NCI-H226 (cell line): ENCODE data around the gene ANO10.
"Not testable (repeated sequence)": the region's sequence is repeated elsewhere in the genome, so short reads cannot be mapped to it uniquely, and the experiment has no call there.

Experiments
- DNase-seq: peaks from one replicate; pipeline ENCODE4 v3.0.0-alpha.2; 2015

Gene ANO10

DNA sequence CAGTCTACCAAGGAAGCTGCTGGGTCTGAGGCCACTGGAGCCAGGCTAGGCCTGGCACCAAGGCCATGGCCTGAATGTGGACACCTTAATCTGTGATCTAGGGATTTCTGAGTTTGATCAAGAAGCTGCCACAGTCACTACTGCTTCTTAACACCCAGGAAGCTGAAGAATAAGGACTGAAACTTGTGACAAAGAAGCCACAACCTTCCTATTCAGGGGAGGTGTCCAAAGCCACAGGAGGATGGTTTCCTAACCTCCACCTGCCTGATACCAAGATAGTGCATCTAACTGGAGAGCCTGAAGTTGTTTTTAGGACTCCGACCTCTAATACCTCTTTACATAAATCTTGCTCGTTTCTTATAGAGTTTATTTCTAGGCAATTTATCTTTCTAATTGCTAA, 5.5 kb upstream of the ANO10 start:
- no peak for DNase-seq

- DNase-seq: no peak
These were observed 3.0 kb upstream of the ANO10 start for GRCh38 chr3:43624619-43625305.

- DNase-seq: no peak
These were observed 768 bp downstream of the ANO10 start for GRCh38 chr3:43620831-43621655.

DNA sequence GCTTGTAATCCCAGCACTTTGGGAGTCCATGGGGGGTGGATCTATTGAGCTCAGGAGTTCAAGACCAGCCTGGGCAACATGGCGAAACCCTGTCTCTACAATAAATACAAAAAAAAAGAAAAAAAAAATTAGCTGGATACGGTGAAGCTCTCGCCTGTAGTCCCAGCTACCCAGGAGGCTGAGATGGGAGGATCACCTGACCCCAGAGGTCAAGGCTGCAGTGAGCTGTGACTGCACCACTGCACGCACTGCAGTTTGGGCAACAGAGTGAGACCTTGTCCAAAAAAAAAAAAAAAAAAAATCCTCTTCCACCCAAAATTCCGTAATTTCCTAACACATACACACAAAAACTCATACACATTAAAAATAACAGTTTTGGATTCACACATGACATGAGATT, 2.2 kb downstream of the ANO10 start:
- no peak for DNase-seq

DNA sequence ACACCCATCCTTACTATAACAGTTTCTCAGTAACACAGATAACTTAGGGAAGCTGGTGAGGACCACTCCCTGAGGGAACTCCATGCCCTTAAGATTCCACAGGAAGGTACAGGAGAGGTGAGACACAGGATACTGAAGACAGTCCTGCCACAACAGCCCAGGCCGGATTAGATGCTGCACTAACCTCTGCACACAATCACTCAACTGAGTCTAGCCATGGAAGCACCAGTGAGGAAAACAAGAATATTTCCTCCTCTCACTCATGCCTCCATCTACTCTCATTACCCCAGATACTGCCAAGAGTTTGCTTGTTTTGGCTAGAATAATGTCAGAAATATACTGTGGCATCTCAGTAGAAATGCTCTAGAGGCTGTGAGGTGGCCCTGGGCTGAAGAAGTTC, 3.7 kb downstream of the ANO10 start:
- no peak for DNase-seq

DNA sequence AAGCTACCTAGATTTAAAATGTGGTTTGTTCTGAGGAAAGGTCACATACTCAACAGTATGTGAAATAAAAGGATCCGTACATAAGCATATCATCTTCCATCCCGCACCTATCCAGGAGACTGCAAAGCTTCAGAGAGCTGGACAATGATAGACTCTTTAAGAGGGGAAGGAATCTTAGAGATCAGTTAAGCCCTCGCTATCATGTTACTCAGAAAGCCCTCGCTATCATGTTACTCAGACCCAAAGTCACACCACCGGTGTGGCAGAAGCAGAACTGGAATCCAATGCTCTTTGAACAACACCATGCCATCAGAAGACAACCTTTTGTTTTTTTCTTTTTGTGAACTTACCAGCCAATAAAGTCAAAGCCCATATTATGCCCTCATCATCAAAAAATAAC, 5.8 kb downstream of the ANO10 start:
- DNase-seq: no peak

DNA sequence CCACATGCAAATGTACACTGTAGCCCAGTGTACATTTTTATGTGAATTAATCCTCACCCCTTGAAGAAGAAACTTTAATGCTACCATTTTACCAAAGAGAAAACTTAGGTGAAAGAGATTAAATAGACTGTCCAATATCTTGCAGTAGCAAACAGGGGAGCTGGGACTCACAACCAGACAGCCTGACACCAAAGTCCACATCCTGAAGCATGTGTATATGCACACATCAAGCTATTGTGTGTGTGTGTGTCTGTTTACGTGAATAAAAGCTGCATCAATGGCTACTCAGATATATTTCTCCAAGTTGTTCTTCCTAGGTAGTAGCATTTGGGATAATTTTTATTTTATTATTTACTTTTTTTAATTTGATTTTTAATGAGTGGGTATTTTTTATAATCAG, 6.7 kb downstream of the ANO10 start:
- no peak for DNase-seq

- DNase-seq: no peak
These were observed 7.8 kb downstream of the ANO10 start for GRCh38 chr3:43613976-43614375.

DNA sequence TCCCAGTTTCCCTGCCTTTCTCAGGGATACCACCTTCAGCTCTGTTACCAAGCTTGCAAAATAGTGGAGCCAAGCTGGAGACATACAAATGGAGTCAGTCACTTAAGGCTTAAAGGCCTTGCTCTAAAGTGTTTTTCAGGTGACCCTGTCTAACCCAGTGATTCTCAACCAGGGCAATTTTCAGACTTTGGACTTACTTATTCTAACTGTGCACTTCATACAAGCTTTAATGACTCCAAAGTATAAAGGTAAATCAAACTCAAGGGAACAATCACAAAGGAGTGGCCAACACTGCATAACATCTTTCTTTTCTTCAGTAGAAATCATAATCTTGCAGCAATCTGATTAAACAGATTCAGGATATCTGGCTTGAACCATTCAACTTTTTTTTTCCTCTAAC, 9.4 kb downstream of the ANO10 start:
- no peak for DNase-seq

DNA sequence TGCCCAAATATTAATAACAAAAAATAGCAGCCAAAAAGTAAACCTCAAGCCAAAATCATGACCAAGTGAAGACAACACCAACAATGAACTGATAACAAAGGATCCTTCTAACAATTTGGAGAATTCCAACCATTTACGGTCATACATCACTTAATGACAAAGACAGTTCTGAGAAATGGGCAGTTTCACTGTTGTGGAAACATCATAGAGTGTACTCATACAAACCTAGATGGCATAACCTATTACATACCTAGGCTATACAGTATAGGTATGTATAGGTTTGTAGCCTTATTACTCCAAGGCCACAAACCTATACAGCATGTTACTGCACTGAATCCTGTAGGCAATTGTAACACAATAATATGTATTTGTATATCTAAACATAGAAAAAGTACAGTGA, 12.4 kb downstream of the ANO10 start:
- no peak for DNase-seq

DNA sequence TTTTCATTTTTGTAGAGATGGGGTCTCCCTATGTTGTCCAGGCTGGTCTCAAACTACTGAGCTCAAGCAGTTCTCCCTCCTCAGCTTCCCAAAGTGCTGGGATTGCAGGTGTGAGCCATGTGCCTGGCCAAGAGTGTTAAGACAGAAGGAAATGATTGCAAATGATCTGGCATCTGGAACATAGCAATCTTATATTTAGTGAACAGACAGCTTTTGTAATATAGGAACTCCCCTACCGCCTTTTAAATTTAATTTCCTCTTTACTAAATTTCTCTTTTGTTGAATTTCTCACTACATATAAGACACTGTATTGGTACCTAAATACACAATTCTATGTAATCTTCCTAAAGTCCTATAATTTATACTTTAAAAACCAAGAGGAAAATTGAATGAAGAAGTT, 13.1 kb downstream of the ANO10 start:
- DNase-seq: no peak

GRCh38 chr3:43606284-43606683, 15.5 kb downstream of the ANO10 start:
- no peak for DNase-seq

- DNase-seq: not testable (repeated sequence)
These were observed 21.9 kb downstream of the ANO10 start for GRCh38 chr3:43599959-43600358.

GRCh38 chr3:43597961-43598360, 23.9 kb downstream of the ANO10 start:
- no peak for DNase-seq

GRCh38 chr3:43596178-43596577, 25.6 kb downstream of the ANO10 start:
- not testable (repeated sequence) for DNase-seq

DNA sequence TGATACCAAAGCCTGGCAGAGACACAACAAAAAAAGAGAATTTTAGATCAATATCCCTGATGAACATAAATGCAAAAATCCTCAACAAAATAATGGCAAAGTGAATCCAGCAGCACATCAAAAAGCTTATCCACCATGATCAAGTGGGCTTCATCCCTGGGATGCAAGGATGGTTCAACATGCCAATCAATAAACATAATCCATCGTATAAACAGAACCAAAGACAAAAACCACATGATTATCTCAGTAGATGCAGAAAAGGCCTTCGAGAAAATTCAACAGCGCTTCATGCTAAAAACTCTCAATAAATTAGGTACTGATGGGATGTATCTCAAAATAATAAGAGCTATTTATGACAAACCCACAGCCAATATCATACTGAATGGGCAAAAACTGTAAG, 26.5 kb downstream of the ANO10 start:
- DNase-seq: not testable (repeated sequence)

DNA sequence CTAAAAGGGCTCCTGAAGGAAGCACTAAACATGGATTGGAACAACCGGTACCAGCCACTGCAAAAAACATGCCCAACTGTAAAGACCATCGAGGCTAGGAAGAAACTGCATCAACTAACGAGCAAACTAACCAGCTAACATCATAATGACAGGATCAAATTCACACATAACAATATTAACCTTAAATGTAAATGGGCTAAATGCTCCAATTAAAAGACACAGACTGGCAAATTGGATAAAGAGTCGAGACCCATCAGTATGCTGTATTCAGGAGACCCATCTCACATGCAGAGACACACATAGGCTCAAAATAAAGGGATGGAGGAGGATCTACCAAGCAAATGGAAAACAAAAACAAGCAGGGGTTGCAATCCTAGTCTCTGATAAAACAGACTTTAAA, 28.2 kb downstream of the ANO10 start:
- DNase-seq: not testable (repeated sequence)

- DNase-seq: not testable (repeated sequence)
These were observed 29.9 kb downstream of the ANO10 start for GRCh38 chr3:43591866-43592265.

- no peak for DNase-seq
These were observed 34.5 kb downstream of the ANO10 start for GRCh38 chr3:43587303-43587702.

- DNase-seq: no peak
These were observed 37.6 kb downstream of the ANO10 start for GRCh38 chr3:43584043-43584826.

GRCh38 chr3:43583481-43583880, 38.3 kb downstream of the ANO10 start:
- no peak for DNase-seq

DNA sequence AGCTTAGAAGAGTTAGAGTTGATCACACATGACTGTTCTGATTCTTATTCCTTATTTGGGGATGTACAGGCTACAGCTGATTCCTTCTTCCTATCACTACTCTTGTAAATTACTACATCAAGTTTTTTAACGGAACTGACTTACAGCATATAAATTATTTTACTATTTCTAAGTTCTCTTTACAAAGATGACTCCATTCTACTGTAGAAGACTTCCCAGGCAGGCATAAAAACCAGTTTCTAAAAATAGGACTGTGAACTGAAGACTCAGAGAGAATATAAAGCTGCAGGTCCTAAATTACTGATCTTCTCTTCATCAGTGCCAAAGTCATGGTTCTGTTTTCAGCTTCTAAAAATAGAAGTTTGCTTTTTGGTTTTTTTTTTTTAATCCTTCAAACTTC, 38.9 kb downstream of the ANO10 start:
- DNase-seq: no peak

DNA sequence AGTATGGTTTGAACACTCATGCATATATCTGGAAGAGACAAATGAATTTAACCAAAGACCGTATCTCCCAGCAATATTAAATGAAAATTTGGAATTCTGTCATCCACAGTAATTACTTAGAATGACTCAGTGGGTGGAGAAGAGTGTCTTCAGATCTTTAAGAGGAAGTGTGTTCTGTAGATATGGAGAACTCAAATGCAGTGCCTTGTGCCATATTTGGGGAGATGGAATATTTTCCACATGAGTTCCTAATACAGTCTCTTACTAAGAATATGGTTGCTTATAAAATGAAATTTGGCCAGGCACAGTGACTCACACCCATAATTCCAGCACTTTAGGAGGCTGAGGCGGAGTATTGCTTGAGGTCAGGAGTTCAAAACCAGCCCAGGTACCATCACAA, 40.5 kb downstream of the ANO10 start:
- peak; percentile 44 for DNase-seq

DNA sequence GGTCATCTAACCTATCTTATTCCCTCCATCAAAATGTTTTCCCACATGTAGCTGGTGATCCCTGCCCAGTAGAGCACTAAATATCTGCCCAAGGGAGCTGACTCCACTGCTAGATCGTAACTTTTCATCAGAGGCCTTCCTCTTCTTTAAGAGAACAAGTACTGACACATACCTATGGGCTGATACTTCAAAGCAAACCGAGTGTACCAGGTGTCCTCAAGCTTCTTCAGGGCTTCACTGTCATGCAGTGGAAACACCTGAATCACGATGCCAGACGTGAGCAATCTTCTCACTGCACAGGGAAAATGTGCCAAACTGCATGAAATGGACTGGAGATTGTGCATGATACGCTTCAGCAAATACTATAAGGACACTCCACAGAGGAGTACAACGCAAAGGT, 41.6 kb downstream of the ANO10 start:
- DNase-seq: no peak
